GM18907 (cell line): ENCODE results near the gene DEDD2.

ENCODE experiments used
- ATAC-seq: cut with Tn5 transposase; IDR thresholded peaks from one replicate; pipeline ENCODE4 v1.9.1; 2021; ENCODE audit warnings: mild to moderate bottlenecking, moderate library complexity; ENCODE audit not compliant: unreplicated experiment

The DEDD2 gene

DNA sequence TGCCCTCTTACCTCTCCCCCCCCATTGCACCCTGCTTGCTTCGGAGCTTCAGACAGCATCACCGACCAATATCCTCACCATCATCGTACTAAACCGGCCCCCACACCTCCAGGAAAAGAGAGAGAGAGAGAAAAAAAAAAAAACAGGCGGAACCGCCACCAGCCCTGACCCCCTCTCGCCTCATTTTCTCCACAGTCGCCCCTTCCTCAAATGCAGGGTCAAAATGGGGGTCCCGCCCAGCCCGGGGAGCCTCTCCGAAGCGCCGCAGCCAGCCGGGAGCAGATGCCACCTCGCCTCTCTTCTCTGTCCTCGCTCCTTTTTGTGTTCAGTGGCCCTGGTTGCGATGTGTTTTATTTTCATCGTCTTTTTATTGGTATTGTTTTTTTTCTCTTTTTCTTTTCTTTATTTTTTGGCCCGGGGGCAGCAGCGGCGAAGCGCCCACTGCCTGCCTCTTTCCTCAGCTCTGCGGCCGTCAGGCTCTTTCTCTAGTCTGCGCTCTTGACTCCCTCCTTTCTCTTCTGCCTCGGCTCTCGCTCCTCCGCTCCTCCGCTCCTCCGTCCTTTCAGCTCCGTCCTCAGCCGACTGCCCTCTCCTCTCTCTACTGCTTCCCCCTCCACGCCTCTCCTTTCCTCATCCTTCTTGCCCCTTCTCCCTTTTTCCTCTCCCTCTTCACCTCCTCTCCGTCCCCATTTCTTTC lies 41.4 kb downstream of the DEDD2 start:
- no peak for ATAC-seq

- no peak for ATAC-seq
Observed at GRCh38 chr19:42174958-42175734, 42.3 kb downstream of the DEDD2 start.

DNA sequence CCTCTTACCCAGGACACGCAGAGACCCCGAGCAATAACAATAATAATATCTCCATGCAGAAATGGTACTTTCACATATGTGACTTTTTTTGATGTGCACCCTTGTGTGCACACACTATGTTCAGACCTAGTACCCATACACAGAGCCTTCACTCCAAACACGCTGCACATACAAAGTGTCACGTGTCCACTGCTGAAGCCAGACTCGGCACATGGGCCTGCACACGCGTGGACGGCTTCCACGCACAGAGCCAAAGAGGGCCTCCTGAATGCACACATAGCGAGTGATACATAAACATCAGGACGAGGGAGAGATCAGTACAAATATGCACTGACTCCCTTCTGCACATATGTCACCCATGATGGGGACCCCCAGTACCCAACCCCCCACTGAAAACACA lies 43.3 kb downstream of the DEDD2 start:
- ATAC-seq, result no peak

- no peak for ATAC-seq
Observed at GRCh38 chr19:42173695-42174094, 43.8 kb downstream of the DEDD2 start.

DNA sequence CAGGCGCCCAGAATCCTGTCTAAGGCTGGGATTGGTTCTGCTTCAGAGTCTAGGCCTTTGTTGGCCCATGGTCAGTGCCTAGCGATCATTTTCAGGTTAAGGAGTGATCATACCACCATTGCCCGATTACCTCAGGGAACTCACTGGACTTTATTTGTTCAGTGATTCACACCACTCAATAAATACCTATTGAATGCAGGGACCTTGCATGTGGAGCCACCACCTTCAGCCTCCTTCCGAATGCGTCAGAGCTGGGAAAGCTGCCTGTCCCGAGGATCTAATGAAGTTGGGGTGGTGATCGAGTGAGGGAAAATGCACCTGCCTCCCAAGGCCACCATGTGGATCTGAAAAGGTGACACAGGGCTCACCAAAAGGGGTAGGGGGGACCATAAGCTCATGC lies 45.2 kb downstream of the DEDD2 start:
- no peak for ATAC-seq

DNA sequence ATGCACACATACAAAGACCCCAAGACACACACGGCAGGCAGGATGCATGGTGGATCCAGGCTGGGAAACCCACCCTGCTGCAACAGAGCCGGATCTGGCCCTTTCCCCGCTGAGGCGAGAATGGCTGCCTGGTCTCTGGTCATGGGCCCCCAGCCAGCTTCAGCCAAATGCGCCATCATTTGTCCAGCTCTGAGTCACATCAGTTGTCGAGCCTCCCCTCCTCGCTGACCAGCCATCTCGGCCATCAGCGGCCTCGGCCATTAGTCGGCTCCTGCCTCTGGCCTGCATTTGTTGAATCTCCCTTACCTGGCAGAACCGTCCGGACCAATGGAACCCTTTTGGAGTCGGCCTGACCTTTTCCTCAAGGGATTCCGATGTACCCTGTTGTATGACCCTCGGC lies 46.8 kb downstream of the DEDD2 start:
- ATAC-seq, result no peak

DNA sequence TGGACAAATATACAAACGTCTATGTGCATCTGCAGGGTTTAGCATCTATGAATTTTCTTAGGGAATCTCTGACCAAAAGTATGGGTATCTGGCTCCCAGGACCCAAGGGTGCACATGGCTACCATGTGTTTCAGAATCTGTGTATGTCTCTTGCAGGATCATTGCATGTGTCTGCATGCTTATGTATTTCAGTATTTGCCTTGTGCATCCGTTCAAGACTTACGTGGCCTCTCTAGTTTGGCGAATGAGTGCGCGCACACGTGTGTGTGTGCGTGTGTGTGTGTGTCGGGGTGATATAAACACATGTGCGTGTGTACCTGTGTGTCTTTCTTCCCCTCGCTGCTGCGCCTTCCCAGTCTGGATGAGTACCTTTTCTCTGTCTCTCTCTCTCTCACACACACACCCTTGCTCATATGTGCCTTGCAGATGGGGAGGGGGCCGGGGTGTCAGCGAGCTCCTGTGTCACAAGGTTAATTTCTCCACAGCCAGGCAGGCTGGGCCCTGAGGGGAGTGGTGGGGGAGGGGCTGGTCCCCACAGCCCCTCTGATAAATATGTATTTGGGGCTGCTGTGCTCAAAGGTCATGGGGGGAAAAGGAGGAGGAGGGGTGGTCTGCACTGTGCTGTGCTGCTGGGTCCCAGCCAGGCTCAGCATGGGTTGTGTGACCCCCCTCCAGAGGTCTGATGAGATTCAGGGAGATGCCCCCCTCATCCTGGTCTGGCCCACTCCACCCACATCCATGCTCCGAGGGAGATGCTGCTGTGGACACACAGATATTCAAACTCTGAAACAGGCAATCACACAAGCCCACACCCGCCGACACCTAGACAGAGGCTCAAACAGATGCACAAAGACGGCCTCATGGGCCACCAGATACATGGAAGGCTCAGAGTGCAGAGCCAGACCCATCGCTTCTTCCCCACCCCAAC lies 47.7 kb downstream of the DEDD2 start:
- no peak for ATAC-seq

DNA sequence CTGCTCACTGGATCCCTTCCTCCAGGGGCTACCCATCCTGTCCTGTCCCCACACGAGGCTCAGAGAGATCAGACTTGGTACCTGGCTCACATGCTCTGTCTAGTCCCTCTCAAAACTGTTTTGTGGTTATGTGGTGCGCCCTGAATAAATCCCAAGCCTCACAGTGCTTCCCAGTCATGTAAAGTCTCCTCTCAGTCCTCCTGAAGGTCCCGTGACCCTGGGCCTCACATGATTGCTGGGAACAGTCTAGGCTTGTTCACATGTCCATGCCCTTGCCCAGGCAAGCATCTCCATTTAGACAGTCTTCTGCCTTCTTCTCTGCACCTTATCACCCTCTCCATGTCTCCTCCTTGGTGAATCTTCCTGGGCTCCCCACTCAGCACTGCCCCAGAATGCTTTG lies 49.3 kb downstream of the DEDD2 start:
- ATAC-seq, result no peak

GRCh38 chr19:42166316-42166715 lies 51.2 kb downstream of the DEDD2 start:
- ATAC-seq, result no peak

DNA sequence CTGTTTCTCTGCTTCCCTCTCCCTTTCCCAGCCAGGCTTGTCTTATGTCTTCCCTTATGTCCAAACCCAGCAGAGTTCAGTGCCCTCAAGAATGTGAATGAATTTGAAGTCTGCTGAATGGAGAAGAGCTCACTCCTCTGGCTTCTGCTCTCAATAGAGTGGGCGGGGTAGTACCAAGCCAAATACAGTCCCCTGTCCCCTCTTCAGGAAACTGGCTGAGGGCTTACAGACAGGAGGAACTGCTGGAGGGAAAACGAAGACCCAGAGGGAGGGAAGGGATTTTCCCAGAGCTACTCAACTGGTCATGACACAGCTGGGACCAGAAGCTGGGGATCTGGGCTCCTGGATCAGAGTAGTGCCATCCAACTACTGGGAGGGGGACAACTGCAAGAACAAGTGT lies 52.3 kb downstream of the DEDD2 start:
- no peak for ATAC-seq

GRCh38 chr19:42161616-42162263 lies 55.7 kb downstream of the DEDD2 start:
- no peak for ATAC-seq

- ATAC-seq, result no peak
Observed at GRCh38 chr19:42159942-42160341, 57.5 kb downstream of the DEDD2 start.

GRCh38 chr19:42158926-42159325 lies 58.6 kb downstream of the DEDD2 start:
- no peak for ATAC-seq

DNA sequence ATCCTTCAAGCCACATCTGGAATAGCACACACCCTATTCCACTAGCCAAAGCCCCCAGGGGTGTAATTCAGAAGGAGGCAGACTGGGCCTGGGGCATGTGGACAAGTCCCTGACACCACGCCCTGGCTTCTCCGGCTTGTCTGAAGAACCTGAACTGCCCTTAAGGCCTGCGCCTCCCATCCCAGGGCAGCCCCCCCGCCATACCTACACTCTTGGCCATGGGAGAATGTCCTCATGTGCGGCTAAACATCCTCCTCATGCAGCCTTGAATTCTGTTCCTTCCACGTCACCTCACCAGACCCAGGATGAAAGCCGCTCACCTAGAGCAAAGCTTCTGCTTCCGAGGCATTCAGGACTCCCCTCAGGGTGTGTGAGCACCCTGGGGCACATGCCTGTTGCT lies 60.9 kb downstream of the DEDD2 start:
- ATAC-seq, result no peak

- ATAC-seq, result no peak
Observed at GRCh38 chr19:42155796-42156195, 61.7 kb downstream of the DEDD2 start.

DNA sequence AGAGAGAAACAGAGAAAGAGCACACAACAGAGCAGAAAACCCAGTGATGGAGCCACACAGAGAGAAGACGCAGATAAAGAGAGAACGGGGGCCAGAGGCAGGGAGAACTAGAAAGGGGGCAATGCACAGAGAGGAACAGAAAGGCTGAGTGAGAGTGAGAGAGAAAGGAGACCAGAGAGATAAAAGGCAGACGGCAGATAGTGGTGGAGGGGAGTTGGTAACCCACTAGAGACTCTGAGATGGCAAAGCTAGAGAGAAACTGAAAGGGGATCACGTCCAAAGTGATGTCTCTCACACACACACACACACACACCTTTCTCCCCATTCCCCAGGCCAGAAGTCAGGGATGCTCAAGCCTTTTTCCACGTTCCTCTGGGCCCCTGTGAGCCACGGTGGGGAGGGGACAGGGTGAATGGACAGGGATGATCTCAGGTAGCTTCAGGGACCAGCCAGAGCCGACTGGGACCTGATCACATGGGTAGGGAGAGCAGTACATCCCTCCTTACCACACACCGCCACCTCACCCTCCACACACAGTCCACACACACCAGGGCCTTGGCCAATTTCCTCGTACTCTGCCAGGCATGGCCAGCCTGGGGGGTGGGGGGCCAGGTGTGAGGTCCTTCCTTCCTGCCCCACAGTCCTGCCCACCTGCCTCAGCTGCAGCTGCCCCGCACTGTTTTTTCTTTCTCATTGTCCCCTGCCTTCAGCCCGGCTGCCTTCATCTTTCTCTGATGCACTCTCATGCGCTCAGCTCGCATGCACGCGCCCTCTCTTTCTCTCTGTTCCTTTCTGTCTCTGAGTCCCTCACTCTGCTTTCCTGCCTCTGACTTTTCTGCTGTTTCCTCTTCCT lies 62.8 kb downstream of the DEDD2 start:
- ATAC-seq, result no peak

- no peak for ATAC-seq
Observed at GRCh38 chr19:42153672-42154433, 63.6 kb downstream of the DEDD2 start.

- no peak for ATAC-seq
Observed at GRCh38 chr19:42152910-42153671, 64.4 kb downstream of the DEDD2 start.
